Right cardiac atrium (tissue), 5 donors: ENCODE measurements around the gene COX18. TPM values are rescaled to one million over a fixed set of nuclear protein-coding genes. Genes with fewer than 3 reads are reported as not detected.

Source experiments
- ATAC-seq, 2 donors: fragments of 200-7000 bp; cut with Tn5 transposase; one replicate each; pipeline versions ENCODE4 v1.8.0 to v1.9.1; 2020; ENCODE audit warnings: moderate library complexity in 2 of 2, mild to moderate bottlenecking in 1 of 2
- DNase-seq, 3 donors: peaks; one replicate each; pipeline ENCODE4 v3.0.0-alpha.2; 2020
- H3K27ac ChIP-seq: one replicate; pipeline ENCODE4 v1.5.1; 2013; ENCODE audit warnings: mild to moderate bottlenecking, low read length, control low read depth, moderate library complexity
- H3K27me3 ChIP-seq: one replicate; pipeline ENCODE4 v1.6.1; 2013; ENCODE audit not compliant: control insufficient read depth, insufficient read depth
- H3K4me1 ChIP-seq: one replicate; pipeline ENCODE4 v1.6.1; 2013; ENCODE audit warnings: low read length; ENCODE audit not compliant: control insufficient read depth, insufficient read depth
- H3K4me3 ChIP-seq: one replicate; pipeline ENCODE4 v1.5.1; 2013; ENCODE audit warnings: low read length, control low read depth
- H3K9me3 ChIP-seq: one replicate; pipeline ENCODE4 v1.6.1; 2013; ENCODE audit warnings: low read length; ENCODE audit not compliant: control insufficient read depth
- WGBS: extraction: QIAGEN DNeasy Blood & Tissue Kit; methylation state at CpG from one replicate; pipeline ENCODE4 v1.1.7; 2013; 5-methylcytosine and 5-hydroxymethylcytosine counted together
- intact Hi-C, 4 donors: fragments of 100-400 bp; cut with DNase I; formaldehyde crosslinking; loops; one replicate each; pipeline versions ENCODE4 v1.11.0 to v1.14.0; 2022 to 2023
- polyA plus RNA-seq: library from polyadenylated mRNA; stranded (reverse); fragments of 200-250 nt; gene quantifications from one replicate; pipeline ENCODE4 v1.2.3, GENCODE V29; 2013
- total RNA-seq, 4 donors: library from RNA; stranded (reverse); fragmentation: NEBNext Ultra II Directional; extraction: Animal tissue kit (Norgen Biotek cat#: 25700); gene quantifications; one replicate each; pipeline ENCODE4 v1.2.1, GENCODE V29; 2021
- donor health status: healthy with polysubstance abuse.
- donor health status: DM: no; HTN: yes; CAD: no.
- donor health status: DM: no; HTN: no; CAD: no.
- donor health status: DM: no; HTN: yes; CAD: no; lungs with severe emphysema.
- donor health status: DM: yes; HTN: yes; CAD: no.

COX18 gene
- total and polyA plus RNA-seq, 5 donors = 14.6 to 17.7 (median 15.9) TPM

DNA sequence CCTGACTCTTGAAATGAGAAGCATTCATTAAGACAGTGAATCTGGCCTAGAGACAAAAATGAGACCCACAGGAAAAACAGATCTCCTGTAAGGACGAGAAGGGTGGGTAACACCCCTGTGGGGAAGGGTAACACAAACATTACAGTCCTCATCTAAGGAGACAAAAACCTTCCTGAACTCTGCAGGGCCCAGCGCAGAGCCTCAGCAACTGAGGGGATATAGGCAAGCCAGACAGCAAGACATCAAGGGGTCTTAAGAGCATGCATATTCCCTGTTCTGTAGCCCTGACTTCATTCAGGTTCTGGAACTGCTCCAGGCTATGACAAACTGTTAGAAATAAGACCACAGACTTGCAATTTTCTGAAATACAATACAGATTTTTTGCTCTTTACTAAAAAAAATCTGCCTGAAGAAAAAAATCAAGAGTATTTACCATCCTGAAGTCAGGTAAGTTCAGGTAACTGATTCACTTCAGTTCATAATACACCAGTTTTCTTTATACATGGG lies 15.5 kb downstream of the COX18 start:
- H3K4me3 ChIP-seq = no peak overlapping the region
- H3K4me1 ChIP-seq = no peaks in the 10 kb centered on the region
- H3K27me3 ChIP-seq = no peaks in the 10 kb centered on the region
- ATAC-seq = no peak
- WGBS = 68% methylated on average over 2 of the region's 2 CpGs
- no peak for DNase-seq
- intact Hi-C loops = no loop called here
- H3K9me3 ChIP-seq = no peaks in the 10 kb centered on the region
- no peak overlapping the region for H3K27ac ChIP-seq

DNA sequence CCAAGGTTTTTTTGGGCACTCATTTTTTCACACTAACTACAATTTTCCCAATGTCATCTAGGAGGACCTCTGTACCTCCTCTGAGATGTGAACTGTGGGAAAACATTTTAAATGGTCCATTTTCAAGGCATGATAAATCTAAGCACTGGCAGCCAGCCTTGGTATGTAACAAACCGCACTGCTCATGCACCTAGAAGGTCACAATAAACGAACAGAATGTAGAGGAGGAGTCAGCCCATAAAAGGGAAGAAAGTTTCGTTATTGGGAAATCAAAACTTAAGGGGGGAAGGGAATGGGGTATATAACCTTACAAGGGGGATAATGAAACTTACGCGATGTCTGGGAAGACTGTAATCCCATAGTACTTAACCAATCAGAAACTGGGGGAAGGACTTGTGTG lies 16.4 kb downstream of the COX18 start:
- intact Hi-C loops = no loop called here
- 84% methylated on average over 5 of the region's 5 CpGs for WGBS
- H3K9me3 ChIP-seq = no peaks in the 10 kb centered on the region
- ATAC-seq (no peak), DNase-seq (no peak)
- H3K4me1 ChIP-seq = no peaks in the 10 kb centered on the region
- H3K4me3 ChIP-seq = no peak overlapping the region
- no peak overlapping the region for H3K27ac ChIP-seq
- no peaks in the 10 kb centered on the region for H3K27me3 ChIP-seq

DNA sequence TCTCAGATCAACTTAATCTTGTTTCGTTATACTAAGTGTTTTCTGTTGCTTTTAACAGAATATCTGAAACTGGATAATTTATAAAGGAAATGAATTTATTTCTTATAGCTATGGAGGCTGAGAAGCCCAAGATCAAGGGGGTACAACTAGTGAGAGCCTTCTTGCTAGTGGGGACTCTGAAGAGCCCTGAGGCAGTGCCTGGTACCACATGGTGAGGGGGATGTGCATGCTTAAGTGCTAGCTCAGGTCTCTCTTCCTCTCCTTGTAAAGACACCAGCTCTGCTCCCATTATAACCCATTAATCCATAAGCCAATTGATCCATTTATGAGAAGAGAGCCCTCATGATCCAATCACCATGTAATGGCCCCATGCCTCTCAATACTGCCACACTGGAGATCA lies 17.9 kb downstream of the COX18 start:
- 99% methylated on average over 1 of the region's 1 CpG for WGBS
- H3K27me3 ChIP-seq = no peaks in the 10 kb centered on the region
- intact Hi-C loops = no loop called here

DNA sequence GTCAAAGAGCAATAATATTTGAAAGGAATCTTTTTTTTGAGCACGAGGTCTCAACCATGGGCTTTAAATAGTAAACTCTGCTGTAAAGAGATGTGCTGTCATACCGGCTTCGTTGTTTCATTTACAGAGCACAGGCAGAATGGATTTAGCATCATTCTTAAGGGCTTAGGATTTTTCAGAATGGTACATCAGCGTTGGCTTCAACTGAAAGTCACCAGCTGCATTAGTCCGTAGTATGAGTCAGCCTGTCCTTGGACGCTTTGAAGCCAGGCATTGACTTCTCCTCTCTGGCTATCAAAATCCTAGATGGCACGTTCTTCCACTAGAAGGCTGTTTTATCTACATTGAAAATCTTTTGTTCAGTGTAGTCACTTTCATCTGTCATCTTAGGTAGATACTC lies 23.6 kb downstream of the COX18 start:
- Histone ChIP-seq H3K27me3 (no peaks in the 10 kb centered on the region), H3K9me3 (no peaks in the 10 kb centered on the region), H3K27ac (no peak overlapping the region), H3K4me3 (no peak overlapping the region), H3K4me1 (no peaks in the 10 kb centered on the region)
- ATAC-seq (no peak), DNase-seq (no peak)
- intact Hi-C loops = no loop called here
- 90% methylated on average over 7 of the region's 7 CpGs for WGBS

More for the DNA sequence above, 17.9 kb downstream of the COX18 start:
- Histone ChIP-seq H3K27ac (no peak overlapping the region), H3K4me1 (no peaks in the 10 kb centered on the region), H3K9me3 (no peaks in the 10 kb centered on the region), H3K4me3 (no peak overlapping the region)
- no peak for ATAC-seq
- DNase-seq = no peak

DNA sequence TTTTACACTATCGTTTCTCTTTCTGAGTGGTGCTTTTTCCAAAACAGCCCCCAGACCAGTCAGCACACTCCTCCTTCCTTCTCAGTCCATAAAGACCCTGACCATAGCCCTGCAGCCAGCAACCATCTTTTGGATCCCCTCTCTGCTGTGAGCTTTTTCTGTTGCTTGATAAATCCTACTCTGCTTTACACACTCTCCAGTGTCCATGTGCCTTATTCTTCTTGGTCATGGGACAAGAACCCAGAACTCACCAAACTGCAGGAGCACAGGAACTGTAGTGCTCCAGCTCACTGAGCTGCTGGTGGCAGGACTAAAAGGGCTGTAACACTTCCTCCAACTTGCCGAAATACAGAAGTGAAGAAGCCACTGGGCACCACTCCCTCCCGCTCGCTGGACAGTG lies 32.5 kb downstream of the COX18 start:
- Histone ChIP-seq H3K9me3 (peaks cover 1% of the 10 kb centered on the region), H3K27ac (no peak overlapping the region), H3K27me3 (no peaks in the 10 kb centered on the region), H3K4me3 (no peak overlapping the region), H3K4me1 (no peaks in the 10 kb centered on the region)
- ATAC-seq (no peak), DNase-seq (no peak)
- 94% methylated on average over 4 of the region's 4 CpGs for WGBS
- intact Hi-C loops = no loop called here

DNA sequence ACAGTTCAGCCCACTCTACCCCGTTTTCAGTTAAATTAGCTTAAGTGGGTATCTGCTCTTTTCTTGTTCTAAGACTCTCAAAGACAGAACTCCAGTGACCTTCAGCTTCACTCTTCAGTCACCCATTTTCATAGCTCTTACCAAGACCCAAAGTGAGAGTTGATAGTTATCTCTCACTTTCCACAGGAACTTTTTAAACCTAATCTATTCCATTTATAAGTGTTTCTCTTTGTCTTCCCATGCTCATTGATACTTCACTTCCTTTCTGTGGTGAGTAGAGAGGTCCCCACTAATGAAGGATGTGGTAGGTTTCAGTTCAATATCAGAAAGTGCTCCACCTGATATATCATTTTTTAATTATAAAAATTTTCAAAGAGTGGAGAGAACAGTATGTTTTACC lies 33.4 kb downstream of the COX18 start:
- WGBS = 71% methylated on average over 1 of the region's 1 CpG
- H3K9me3 ChIP-seq = peaks cover 1% of the 10 kb centered on the region
- intact Hi-C loops = no loop called here

DNA sequence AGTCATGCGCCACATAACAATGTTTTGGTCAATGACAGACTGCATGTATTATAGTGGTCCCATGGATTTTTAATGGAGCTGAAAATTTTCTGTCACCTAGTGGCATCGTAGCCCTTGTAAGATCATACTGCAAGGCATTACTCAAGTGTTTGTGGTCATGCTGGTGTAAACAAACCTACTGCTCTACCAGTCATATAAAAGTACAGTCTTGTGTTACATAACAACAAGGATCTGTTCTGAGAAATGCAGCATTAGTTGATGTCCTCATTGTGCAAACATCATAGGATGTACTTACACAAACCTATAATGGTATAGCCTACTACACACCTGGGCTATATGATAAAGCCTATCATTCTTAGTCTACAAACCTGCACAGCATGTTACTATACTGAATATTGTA lies 34.6 kb downstream of the COX18 start:
- ATAC-seq (no peak), DNase-seq (no peak)
- no peaks in the 10 kb centered on the region for H3K4me1 ChIP-seq
- peaks cover 1% of the 10 kb centered on the region for H3K9me3 ChIP-seq
- WGBS = 95% methylated on average over 2 of the region's 2 CpGs
- no peaks in the 10 kb centered on the region for H3K27me3 ChIP-seq
- H3K27ac ChIP-seq = no peak overlapping the region
- H3K4me3 ChIP-seq = no peak overlapping the region
- intact Hi-C loops = no loop called here

More for the DNA sequence above, 33.4 kb downstream of the COX18 start:
- Histone ChIP-seq H3K4me1 (no peaks in the 10 kb centered on the region), H3K27me3 (no peaks in the 10 kb centered on the region), H3K4me3 (no peak overlapping the region), H3K27ac (no peak overlapping the region)
- no peak for ATAC-seq
- DNase-seq = no peak

DNA sequence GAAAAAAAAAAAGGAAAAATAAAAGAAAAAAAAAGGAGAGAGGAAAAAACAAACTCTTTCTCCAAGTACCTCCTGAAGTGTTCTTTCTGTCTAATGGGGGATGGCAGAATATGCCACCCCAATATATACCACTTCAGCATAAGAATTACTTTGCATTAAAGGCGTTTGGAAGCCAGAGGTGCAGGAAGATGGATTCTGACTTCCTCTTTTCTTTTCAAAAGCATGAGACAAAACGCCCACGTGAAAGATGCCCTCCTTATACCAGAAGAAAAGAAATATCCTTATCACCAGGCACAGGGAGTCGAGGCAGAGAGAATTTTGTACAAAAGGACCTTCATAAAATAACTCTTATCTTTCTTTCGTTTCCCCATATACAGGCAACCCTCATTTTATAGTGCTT lies 40.9 kb downstream of the COX18 start:
- Histone ChIP-seq H3K27me3 (peaks cover 2% of the 10 kb centered on the region), H3K4me1 (no peaks in the 10 kb centered on the region), H3K4me3 (no peak overlapping the region), H3K27ac (no peak overlapping the region), H3K9me3 (no peaks in the 10 kb centered on the region)
- intact Hi-C loops = loop anchor here in 1 of 4 donors (10.0 kb wide), 1 partner anchor 324 kb away; no protein-coding TSS in a partner anchor
- DNase-seq (no peak), ATAC-seq (no peak)
- 57% methylated on average over 5 of the region's 5 CpGs for WGBS

DNA sequence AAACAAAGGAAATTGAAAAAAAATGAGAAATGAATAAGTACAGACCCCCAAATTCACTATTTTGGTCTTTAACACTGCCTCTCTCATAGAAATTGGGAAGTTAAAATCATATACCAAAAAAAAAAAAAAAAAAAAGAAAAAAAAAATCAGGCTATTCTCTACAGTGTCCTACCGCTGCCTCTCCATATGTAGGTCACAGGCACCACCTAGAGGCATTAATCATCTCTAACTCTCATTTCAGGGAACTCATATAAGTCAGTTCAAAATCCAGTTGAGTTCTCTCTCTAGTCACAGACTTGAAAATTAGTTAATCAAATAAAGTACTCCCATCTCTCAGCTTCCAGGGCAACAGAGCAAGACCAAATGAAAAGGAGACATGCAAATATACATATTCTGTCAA lies 47.9 kb downstream of the COX18 start:
- Histone ChIP-seq H3K9me3 (no peaks in the 10 kb centered on the region), H3K4me1 (no peaks in the 10 kb centered on the region), H3K27ac (no peak overlapping the region), H3K27me3 (peaks cover 2% of the 10 kb centered on the region), H3K4me3 (no peak overlapping the region)
- no peak for ATAC-seq
- no peak for DNase-seq
- 5% methylated on average over 1 of the region's 1 CpG for WGBS
- intact Hi-C loops = loop anchor here in 2 of 4 donors (5.0 to 10.0 kb wide), 2 partner anchors 317 to 514 kb away; no protein-coding TSS in a partner anchor

DNA sequence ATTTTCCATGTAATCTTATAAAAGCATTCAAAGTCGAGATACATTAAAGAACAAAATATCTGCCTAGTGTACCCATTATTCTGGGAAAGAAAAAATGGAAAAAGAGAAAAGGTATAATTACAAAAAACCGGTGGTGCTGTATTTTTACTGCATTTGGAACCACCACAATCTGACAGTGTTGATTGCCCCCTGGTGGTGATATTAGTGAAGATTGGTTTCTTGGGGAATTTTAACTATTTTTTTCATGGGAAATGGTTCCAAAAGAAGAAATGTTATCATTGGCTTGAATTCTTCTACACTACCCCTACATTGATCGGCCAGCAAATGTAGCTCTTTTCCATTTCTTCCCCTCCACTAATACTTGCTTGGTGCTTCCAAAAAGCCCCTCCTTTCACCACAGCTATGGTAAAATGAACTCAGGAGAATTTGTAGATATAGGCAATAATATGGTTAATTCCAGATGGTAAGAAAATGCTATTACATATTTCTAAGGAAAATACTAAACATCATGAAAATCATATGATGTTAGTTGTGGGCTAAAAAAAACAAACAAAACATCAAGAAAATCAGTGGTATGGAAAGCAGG lies 50.0 kb downstream of the COX18 start:
- no peak for ATAC-seq
- no peaks in the 10 kb centered on the region for H3K9me3 ChIP-seq
- intact Hi-C loops = loop anchor here (5.0 to 10.0 kb wide), 4 partner anchors 315 to 715 kb away; no protein-coding TSS in a partner anchor
- no peaks in the 10 kb centered on the region for H3K4me1 ChIP-seq
- DNase-seq = no peak
- no peak overlapping the region for H3K27ac ChIP-seq
- 3% methylated on average over 3 of the region's 3 CpGs for WGBS
- peaks cover 2% of the 10 kb centered on the region for H3K27me3 ChIP-seq
- no peak overlapping the region for H3K4me3 ChIP-seq

DNA sequence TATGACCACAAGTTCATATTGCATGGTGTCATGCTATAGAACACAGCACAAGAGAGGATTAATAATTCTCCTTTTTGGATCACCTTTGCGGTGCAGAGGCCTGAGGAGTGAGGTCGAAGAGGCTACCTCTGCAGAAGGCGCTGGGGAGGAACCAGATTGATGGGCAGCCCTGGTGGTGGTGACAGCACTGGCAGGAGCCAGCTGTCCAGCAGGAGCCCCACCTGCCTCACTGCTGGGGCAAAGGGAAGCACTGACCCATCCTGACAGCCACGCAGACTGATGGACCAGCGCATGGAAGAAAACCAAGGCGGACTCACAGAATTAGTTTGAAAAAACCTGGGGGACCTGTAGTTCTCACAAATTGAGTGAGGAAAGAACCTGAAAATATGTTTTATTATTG lies 50.9 kb downstream of the COX18 start:
- WGBS = 89% methylated on average over 6 of the region's 6 CpGs
- DNase-seq (no peak), ATAC-seq (no peak)
- Histone ChIP-seq H3K27me3 (no peaks in the 10 kb centered on the region), H3K27ac (no peak overlapping the region), H3K4me3 (no peak overlapping the region), H3K9me3 (no peaks in the 10 kb centered on the region), H3K4me1 (no peaks in the 10 kb centered on the region)
- intact Hi-C loops = loop anchor here in 3 of 4 donors (10.0 kb wide), 3 partner anchors 314 to 714 kb away; no protein-coding TSS in a partner anchor
